ENCODE results near the gene SREBF2. TPM values are rescaled to one million over a fixed set of nuclear protein-coding genes. Genes with fewer than 3 reads are reported as not detected.

Gene SREBF2
- polyA plus RNA-seq, 3 donors: 22.2 to 25.1 (median 24.5) TPM

- no peak overlapping the region for H3K4me3 ChIP-seq (replicated peaks in 1 of 3; ENCODE audit: low read depth in 2 of 3, low read length in 3 of 3)
- TF ChIP-seq, protein P1, sequence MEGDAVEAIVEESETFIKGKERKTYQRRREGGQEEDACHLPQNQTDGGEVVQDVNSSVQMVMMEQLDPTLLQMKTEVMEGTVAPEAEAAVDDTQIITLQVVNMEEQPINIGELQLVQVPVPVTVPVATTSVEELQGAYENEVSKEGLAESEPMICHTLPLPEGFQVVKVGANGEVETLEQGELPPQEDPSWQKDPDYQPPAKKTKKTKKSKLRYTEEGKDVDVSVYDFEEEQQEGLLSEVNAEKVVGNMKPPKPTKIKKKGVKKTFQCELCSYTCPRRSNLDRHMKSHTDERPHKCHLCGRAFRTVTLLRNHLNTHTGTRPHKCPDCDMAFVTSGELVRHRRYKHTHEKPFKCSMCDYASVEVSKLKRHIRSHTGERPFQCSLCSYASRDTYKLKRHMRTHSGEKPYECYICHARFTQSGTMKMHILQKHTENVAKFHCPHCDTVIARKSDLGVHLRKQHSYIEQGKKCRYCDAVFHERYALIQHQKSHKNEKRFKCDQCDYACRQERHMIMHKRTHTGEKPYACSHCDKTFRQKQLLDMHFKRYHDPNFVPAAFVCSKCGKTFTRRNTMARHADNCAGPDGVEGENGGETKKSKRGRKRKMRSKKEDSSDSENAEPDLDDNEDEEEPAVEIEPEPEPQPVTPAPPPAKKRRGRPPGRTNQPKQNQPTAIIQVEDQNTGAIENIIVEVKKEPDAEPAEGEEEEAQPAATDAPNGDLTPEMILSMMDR (IDR thresholded peaks at IDR 0.05): no peak
- Mint-ChIP-seq H3K27me3 (ENCODE audit: low read depth in 3 of 3) (peaks cover 0 to 15% (median 6%) of the 10 kb centered on the region in 3 donors), H3K36me3 (no peaks in the 10 kb centered on the region), H3K4me3 (no peak overlapping the region), H3K4me1 (peaks cover 4% of the 10 kb centered on the region), H3K9me3 (peaks cover 0 to 1% (median 0%) of the 10 kb centered on the region in 7 donors), H3K27ac (no peak overlapping the region)
- intact Hi-C loops (cut with micrococcal nuclease): no loop called here
- peaks cover 3 to 6% of the 10 kb centered on the region in 2 donors for H3K4me1 ChIP-seq (ENCODE audit: control insufficient read depth in 1 of 2, insufficient read depth in 2 of 2, low read length in 2 of 2)
- H3K27me3 ChIP-seq (ENCODE audit: control insufficient read depth in 2 of 2, insufficient read depth in 2 of 2, low read length in 2 of 2): peaks cover 0 to 3% of the 10 kb centered on the region in 2 donors
- H3K4me2 ChIP-seq (replicated peaks; ENCODE audit: extremely low read depth, low read length, poor library complexity, severe bottlenecking): no peak overlapping the region
- DNase-seq: no peak
- H3K27ac ChIP-seq (ENCODE audit: low read depth in 1 of 2, low read length in 2 of 2): no peak overlapping the region
- no peaks in the 10 kb centered on the region for H3K79me2 ChIP-seq (ENCODE audit: insufficient read depth, low read length)
- no peaks in the 10 kb centered on the region for H3K36me3 ChIP-seq (replicated peaks in 1 of 2; ENCODE audit: control insufficient read depth in 1 of 2, insufficient read depth in 2 of 2, low read length in 2 of 2)
- H3K9me3 ChIP-seq (replicated peaks in 1 of 2; ENCODE audit: control insufficient read depth in 1 of 2, insufficient read depth in 1 of 2, low read length in 2 of 2): no peaks in the 10 kb centered on the region
- WGBS (ENCODE audit: insufficient coverage): no CpG with 5 or more reads among the region's 2 CpGs
- no peak overlapping the region for H2AFZ ChIP-seq (ENCODE audit: insufficient read depth, low read depth, low read length, poor library complexity, severe bottlenecking)
- no peak overlapping the region for H3K9ac ChIP-seq (ENCODE audit: insufficient read depth, low read length, poor library complexity, severe bottlenecking)
- H4K20me1 ChIP-seq (ENCODE audit: insufficient read depth, low read length): no peaks in the 10 kb centered on the region
Observed at GRCh38 chr22:41952713-41953112, 119.8 kb downstream of the SREBF2 start.

Small RNAs within 50 kb of the gene (small RNA-seq; reads per million reads assigned to genes)
- 16.5 reads per million, percentile 85 among the genes with 10 or more reads in this experiment for gene MIR33A (ENCODE audit: insufficient read length, low read depth)

Other genes starting within 250 kb of the SREBF2 start
- gene PMM1, start 243.3 kb upstream of the SREBF2 start, polyA plus RNA-seq: 10 to 100 TPM; 15.6 to 32.4 (median 23.5) TPM
- gene DESI1, start 212.1 kb upstream of the SREBF2 start, polyA plus RNA-seq: 10 to 100 TPM; 15.8 to 33.7 (median 31.5) TPM
- 100 to 1,000 TPM in 2 of 3 donors, 10 to 100 TPM in 1; 58.6 to 286 (median 267) TPM for gene XRCC6, start 211.8 kb upstream of the SREBF2 start, polyA plus RNA-seq
- 100 to 1,000 TPM in 2 of 3 donors, 10 to 100 TPM in 1; 90.0 to 168 (median 168) TPM for gene SNU13, start 144.2 kb upstream of the SREBF2 start, polyA plus RNA-seq
- 10 to 100 TPM; 12.3 to 40.0 (median 37.0) TPM for gene MEI1, start 133.6 kb upstream of the SREBF2 start, polyA plus RNA-seq
- gene CCDC134, start 32.4 kb upstream of the SREBF2 start, polyA plus RNA-seq: 1 to 10 TPM; 2.1 to 5.3 (median 2.4) TPM
- not detected for gene SHISA8, start 82.0 kb downstream of the SREBF2 start, polyA plus RNA-seq
- gene TNFRSF13C, start 93.7 kb downstream of the SREBF2 start, polyA plus RNA-seq: under 1 TPM in 1 of 3 donors, not detected in 2; 0.25 TPM
- gene CENPM, start 114.0 kb downstream of the SREBF2 start, polyA plus RNA-seq: under 1 TPM in 1 of 3 donors, not detected in 2; 0.20 TPM
- gene SEPTIN3, start 136.3 kb downstream of the SREBF2 start, polyA plus RNA-seq: under 1 TPM in 2 of 3 donors, not detected in 1; 0.06 to 0.20 TPM
- under 1 TPM; 0.48 to 0.83 (median 0.71) TPM for gene WBP2NL, start 165.7 kb downstream of the SREBF2 start, polyA plus RNA-seq
- gene NAGA, start 237.7 kb downstream of the SREBF2 start, polyA plus RNA-seq: 100 to 1,000 TPM; 123 to 218 (median 200) TPM
- 1 to 10 TPM; 2.4 to 3.6 (median 3.3) TPM for gene PHETA2, start 241.1 kb downstream of the SREBF2 start, polyA plus RNA-seq
- gene SMDT1, start 246.6 kb downstream of the SREBF2 start, polyA plus RNA-seq: 100 to 1,000 TPM in 2 of 3 donors, 10 to 100 TPM in 1; 41.8 to 182 (median 180) TPM

Measured in CD14-positive monocyte (primary cell).